OCI-LY3 (cell line): Measurements from ENCODE around the gene TMIGD1.

Experiments used
- H2AFZ ChIP-seq: fragments of 200-600, 300-600 bp; shearing (Covaris generic); 2 replicates; pipeline ENCODE4 v1.6.0; 2014; ENCODE audit warnings: antibody characterized with exemption, low read depth, low read length
- H3K27ac ChIP-seq: fragments of 200-600, 300-600 bp; sonication (generic); 2 replicates; pipeline ENCODE4 v1.5.1; 2014; ENCODE audit warnings: mild to moderate bottlenecking, low read length, moderate library complexity, mixed read lengths
- H3K27me3 ChIP-seq: fragments of 200-600, 300-600 bp; sonication (generic); 2 replicates; pipeline ENCODE4 v1.6.1; 2014; ENCODE audit warnings: low read depth, low read length, mixed read lengths
- H3K36me3 ChIP-seq: fragments of 200-600, 300-600 bp; sonication (generic); replicated peaks from 2 replicates; pipeline ENCODE3; 2014; ENCODE audit warnings: low read depth, low read length, mixed read lengths
- H3K4me1 ChIP-seq: fragments of 300-600, 200-600 bp; sonication (generic); 2 replicates; pipeline ENCODE4 v1.6.1; 2014; ENCODE audit warnings: low read length, mixed read lengths
- H3K4me2 ChIP-seq: fragments of 200-600, 300-600 bp; sonication (generic); 2 replicates; pipeline ENCODE4 v1.6.1; 2014; ENCODE audit warnings: low read length, mixed read lengths
- H3K4me3 ChIP-seq: fragments of 300-600, 200-600 bp; sonication (generic); 2 replicates; pipeline ENCODE4 v1.5.1; 2014; ENCODE audit warnings: antibody characterized with exemption, mild to moderate bottlenecking, low read length, moderate library complexity
- H3K79me2 ChIP-seq: fragments of 300-600, 200-600 bp; shearing (Covaris generic); 2 replicates; pipeline ENCODE4 v1.6.1; 2014; ENCODE audit warnings: mild to moderate bottlenecking, low read length, mixed read lengths
- H3K9ac ChIP-seq: fragments of 300-600, 200-600 bp; shearing (Covaris generic); 2 replicates; pipeline ENCODE4 v1.6.0; 2014; ENCODE audit warnings: mild to moderate bottlenecking, low read length, moderate library complexity
- H3K9me3 ChIP-seq: fragments of 200-600, 300-600 bp; shearing (Covaris generic); 2 replicates; pipeline ENCODE4 v1.6.1; 2014; ENCODE audit warnings: low read length, mixed read lengths; ENCODE audit not compliant: insufficient read depth
- H4K20me1 ChIP-seq: fragments of 200-600, 300-600 bp; sonication (generic); 2 replicates; pipeline ENCODE4 v1.6.1; 2016; ENCODE audit warnings: low read length, mixed read lengths; ENCODE audit not compliant: insufficient read depth
- EZH2phosphoT487 ChIP-seq: fragments of 200-600 bp; shearing (Covaris generic); IDR thresholded peaks from 2 replicates; pipeline ENCODE4 v1.6.1; 2018; ENCODE audit warnings: antibody characterized with exemption, mixed run types, low read depth
- TF ChIP-seq, protein P1 (sequence below): fragments of 200-600, 300-600 bp; sonication (generic); IDR thresholded peaks from 2 replicates; pipeline ENCODE4 v1.5.1; 2014; ENCODE audit warnings: antibody characterized with exemption, low read length, low read depth

TMIGD1 gene

DNA sequence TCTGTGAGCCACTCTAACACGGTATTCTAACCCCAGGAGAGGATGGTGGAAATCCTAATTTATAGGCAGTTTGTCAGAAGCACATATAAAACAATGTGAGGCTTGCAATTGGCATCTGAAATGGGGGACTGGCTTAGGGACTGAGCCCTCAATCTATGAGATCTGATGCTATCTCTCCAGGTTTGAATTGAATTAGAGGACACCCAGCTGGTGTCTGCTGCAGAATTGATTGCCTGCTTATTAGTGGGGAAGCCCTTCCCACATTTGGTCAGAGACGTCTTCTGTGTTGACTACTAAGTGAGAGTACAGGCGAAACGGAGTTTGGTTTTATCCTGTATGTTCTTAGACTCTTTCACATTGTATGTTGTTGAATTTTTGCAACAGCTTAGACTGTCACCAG, 13.6 kb upstream of the TMIGD1 start:
- no peaks in the 10 kb centered on the region for H3K79me2 ChIP-seq
- peaks cover 16% of the 10 kb centered on the region for H3K27me3 ChIP-seq
- peaks cover 5% of the 10 kb centered on the region; the same call in 1 of the 2 replicates for H3K4me1 ChIP-seq
- H3K27ac ChIP-seq: no peak overlapping the region
- no peaks in the 10 kb centered on the region for H4K20me1 ChIP-seq
- no peak overlapping the region for H2AFZ ChIP-seq
- H3K4me2 ChIP-seq: no peak overlapping the region
- no peak overlapping the region for H3K9ac ChIP-seq
- no peaks in the 10 kb centered on the region for H3K36me3 ChIP-seq
- no peaks in the 10 kb centered on the region for H3K9me3 ChIP-seq
- H3K4me3 ChIP-seq: no peak overlapping the region
- TF ChIP-seq EZH2phosphoT487: no peak
- TF ChIP-seq, protein P1, sequence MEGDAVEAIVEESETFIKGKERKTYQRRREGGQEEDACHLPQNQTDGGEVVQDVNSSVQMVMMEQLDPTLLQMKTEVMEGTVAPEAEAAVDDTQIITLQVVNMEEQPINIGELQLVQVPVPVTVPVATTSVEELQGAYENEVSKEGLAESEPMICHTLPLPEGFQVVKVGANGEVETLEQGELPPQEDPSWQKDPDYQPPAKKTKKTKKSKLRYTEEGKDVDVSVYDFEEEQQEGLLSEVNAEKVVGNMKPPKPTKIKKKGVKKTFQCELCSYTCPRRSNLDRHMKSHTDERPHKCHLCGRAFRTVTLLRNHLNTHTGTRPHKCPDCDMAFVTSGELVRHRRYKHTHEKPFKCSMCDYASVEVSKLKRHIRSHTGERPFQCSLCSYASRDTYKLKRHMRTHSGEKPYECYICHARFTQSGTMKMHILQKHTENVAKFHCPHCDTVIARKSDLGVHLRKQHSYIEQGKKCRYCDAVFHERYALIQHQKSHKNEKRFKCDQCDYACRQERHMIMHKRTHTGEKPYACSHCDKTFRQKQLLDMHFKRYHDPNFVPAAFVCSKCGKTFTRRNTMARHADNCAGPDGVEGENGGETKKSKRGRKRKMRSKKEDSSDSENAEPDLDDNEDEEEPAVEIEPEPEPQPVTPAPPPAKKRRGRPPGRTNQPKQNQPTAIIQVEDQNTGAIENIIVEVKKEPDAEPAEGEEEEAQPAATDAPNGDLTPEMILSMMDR: no peak

DNA sequence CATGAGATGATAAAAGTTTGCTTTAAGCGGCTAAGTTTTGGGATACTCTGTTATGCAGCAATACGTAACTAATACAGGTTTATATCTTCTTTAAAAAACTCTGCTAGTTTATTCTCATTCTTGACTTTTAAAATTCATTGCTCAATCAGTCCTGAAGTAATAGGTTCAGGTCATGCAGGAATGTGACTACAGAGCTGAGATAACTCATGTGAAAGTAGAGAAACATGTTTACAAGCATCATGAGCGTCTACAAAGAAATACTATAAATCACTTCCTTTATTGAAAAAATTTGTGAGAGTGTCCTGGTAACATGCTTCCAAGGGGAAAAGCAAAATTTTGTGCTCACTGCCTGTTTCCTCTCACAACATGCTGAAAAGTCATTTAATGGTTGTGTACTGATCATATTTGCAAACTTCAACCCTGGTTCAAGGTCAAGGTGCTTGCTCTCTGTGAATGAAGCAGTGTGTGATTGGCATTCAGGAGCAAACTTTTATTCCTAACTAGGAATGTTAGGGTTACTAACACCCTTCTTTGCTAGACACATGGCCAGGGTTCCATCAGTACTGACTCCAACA, 12.5 kb upstream of the TMIGD1 start:
- Histone ChIP-seq H3K27me3 (peaks cover 16% of the 10 kb centered on the region), H3K4me3 (no peak overlapping the region), H3K4me1 (peaks cover 5% of the 10 kb centered on the region; the same call in 1 of the 2 replicates), H3K36me3 (no peaks in the 10 kb centered on the region), H4K20me1 (no peaks in the 10 kb centered on the region), H3K27ac (no peak overlapping the region), H2AFZ (no peak overlapping the region), H3K9me3 (no peaks in the 10 kb centered on the region), H3K4me2 (no peak overlapping the region), H3K79me2 (no peaks in the 10 kb centered on the region), H3K9ac (no peak overlapping the region)
- TF ChIP-seq EZH2phosphoT487: no peak
- TF ChIP-seq, protein P1: no peak

DNA sequence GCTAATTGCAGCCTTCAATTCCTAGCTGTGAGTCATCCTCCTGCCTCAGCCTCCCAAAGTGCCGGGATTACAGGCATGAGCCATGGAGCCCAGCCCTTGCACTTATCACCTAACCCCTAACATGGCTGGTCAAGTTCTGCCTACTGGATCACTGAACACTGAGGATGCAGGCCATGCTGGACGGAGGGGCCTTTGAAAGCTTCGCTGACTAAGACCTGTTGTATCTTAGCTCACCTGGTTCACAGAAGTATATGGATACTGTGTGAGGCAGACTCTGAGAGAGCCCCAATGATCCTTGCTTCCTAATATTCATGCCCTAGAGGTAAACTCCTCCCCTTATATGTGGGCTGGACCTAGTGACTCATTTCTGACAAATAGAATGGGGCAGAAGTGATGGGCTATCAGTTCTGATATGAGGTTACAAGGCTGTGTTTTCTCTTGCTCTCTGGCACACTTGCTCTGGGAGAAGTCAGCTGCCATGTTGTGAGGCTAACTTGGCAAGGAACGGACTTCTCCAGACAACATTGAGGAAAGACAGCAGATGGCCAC, 11.7 kb upstream of the TMIGD1 start:
- no peak overlapping the region for H3K9ac ChIP-seq
- H3K4me2 ChIP-seq: no peak overlapping the region
- no peak overlapping the region for H3K4me3 ChIP-seq
- H3K79me2 ChIP-seq: no peaks in the 10 kb centered on the region
- H3K27ac ChIP-seq: no peak overlapping the region
- TF ChIP-seq, protein P1: no peak
- TF ChIP-seq EZH2phosphoT487: no peak
- H3K27me3 ChIP-seq: peaks cover 16% of the 10 kb centered on the region
- no peaks in the 10 kb centered on the region for H3K36me3 ChIP-seq
- H3K9me3 ChIP-seq: no peaks in the 10 kb centered on the region
- peaks cover 10% of the 10 kb centered on the region for H3K4me1 ChIP-seq
- H2AFZ ChIP-seq: no peak overlapping the region
- no peaks in the 10 kb centered on the region for H4K20me1 ChIP-seq

DNA sequence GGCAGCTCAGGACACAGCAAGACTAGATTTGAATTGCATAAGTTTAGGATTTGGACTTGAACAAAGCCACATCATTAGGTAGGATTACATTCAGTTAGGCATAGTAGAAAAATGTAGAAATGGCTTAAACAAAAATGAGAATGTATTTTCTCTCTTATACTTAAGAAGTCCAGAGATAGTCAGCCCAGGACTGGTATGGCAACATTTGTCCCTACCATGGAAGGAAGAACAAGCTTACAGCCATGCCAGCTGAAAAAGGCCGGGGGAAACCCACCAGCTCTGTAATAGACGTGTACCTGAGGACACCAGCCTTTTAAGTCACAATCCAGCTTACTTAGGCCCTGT, 11.2 kb upstream of the TMIGD1 start:
- Histone ChIP-seq H3K4me3 (no peak overlapping the region), H3K36me3 (no peaks in the 10 kb centered on the region), H3K4me2 (no peak overlapping the region), H3K79me2 (no peaks in the 10 kb centered on the region), H3K27me3 (peaks cover 16% of the 10 kb centered on the region), H2AFZ (peak overlapping the region; percentile 92; the same call in 1 of the 2 replicates), H3K9ac (no peak overlapping the region), H4K20me1 (no peaks in the 10 kb centered on the region), H3K9me3 (no peaks in the 10 kb centered on the region), H3K27ac (no peak overlapping the region), H3K4me1 (peaks cover 14% of the 10 kb centered on the region)
- TF ChIP-seq, protein P1: no peak
- TF ChIP-seq EZH2phosphoT487: no peak
